ENCODE data around the gene MAP6.
"Not testable (repeated sequence)": the region's sequence is repeated elsewhere in the genome, so short reads cannot be mapped to it uniquely, and the experiment has no call there.

MAP6 gene

DNA sequence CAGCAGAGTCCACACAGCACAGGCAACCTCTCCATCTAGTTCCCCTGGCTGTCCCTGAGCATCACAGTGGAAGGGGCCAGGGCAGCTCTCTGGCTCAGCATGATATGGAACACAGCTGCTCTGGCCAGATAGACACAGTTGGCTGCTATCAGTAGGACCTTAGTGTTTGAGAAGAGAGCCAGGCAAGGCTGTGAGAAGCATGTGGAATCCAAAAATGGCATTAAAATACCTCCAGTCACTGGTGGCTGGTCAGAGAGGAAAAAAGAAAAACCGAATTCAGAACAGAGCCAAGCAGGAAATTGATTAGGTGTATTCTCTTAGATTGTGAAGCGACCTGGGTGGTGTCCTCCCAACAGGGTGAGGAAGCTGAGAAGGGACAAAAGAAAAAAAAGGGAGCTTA is 78.9 kb downstream of the MAP6 start:
- no peak for DNase-seq

DNA sequence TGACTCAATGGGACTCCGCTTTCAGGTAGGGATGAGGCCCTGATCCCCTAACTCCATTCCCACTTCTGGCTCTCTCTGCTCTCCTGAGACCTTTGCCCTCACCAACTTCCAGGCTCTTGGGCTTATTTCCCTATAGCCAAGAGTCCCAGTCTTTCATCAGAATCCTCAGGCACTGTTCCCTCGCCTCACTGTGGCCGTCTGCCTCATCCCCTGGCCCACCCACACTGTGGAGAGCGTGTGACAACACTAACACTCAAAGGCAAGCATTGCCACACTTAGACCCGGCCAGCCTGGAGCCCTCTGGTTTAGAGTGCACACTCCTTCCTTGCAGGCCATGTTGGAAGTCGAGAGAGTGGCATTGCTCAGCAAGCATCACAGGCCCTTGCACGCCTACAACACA is 79.8 kb downstream of the MAP6 start:
- DNase-seq = no peak

DNA sequence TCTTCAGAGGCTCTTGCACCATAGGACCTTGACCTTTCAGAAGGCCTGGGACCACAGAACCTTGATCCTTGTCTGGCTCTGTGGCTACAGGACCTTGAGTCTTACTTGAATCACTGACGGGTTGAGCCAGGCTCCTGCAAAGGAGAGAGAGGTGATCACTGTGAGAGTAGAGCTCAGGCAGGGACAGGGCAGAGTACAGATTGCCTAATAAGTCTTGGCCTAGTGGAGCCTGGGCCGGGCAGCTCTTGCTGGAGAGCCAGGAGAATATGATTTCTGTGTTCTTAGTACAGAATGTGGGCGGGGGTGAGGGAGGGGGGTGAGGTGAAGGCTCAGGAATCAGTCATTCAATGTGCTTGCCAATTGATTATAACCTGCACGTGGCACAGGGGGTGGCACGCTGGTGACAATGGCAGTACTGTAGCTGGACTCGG is 80.8 kb downstream of the MAP6 start:
- DNase-seq = no peak

DNA sequence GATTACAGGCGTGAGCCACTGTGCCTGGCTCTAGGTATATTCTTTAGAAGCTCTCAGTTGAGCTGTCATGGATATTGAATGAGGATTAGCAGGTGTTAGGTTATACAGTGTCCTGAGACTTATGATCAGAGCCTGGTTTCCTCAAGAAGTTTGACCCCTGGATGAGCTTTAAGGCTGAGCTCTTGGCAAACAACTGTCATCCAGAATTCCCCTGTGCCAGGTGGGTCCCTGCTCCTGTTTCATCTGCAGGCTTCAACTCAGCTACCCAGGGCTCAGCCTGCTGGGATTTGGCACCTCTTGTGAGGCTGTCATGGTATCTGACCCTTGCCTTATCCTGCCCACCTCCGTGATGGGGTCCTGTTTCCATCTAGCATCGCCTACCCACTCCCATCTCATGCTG is 82.4 kb downstream of the MAP6 start:
- no peak for DNase-seq

DNA sequence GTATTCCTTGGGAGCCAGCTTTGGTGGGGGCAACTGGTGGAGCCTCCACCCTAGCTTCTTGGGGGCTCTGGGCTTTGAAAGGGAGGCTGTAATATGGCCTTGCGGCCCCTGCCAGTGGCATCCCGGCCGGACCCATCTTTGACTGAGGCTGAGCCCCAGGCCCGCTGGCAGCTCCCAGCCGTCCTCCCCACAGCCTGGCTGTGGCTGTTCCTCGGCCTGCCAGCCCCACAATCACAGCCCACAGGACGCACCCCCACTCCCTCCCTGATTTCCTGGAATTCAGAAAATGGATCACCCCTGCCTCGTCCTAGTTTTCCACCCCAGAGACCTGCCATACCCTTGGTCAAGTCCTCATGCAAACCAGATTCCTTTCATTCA is 83.6 kb downstream of the MAP6 start:
- DNase-seq = no peak

DNA sequence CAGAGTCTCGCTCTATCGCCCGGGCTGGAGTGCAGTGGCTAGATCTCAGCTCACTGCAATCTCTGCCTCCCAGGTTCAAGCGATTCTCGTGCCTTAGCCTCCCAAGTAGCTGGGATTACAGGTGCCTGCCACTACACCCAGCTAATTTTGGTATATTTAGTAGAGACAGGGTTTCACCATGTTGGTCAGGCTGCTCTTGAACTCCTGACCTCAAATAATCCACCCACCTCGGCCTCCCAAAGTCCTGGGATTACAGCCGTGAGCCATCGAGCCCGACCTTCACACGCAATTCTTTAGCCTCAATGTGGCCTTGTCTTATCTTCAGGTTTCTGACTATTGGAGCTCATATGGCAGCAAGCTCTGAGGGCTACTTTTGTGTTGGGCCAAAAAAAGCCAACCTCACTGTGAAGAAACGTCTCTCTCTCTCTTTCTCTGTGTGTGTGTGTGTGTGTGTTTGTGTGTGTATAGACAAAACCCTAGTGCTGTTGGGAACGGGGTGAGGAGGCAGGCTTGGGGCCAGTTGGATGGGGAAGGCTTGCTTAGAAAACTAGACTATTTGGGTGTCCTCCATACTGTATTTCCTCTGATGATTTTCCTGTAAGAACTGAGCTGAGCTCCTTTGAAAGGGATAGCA is 84.1 kb downstream of the MAP6 start:
- DNase-seq = not testable (repeated sequence)

DNA sequence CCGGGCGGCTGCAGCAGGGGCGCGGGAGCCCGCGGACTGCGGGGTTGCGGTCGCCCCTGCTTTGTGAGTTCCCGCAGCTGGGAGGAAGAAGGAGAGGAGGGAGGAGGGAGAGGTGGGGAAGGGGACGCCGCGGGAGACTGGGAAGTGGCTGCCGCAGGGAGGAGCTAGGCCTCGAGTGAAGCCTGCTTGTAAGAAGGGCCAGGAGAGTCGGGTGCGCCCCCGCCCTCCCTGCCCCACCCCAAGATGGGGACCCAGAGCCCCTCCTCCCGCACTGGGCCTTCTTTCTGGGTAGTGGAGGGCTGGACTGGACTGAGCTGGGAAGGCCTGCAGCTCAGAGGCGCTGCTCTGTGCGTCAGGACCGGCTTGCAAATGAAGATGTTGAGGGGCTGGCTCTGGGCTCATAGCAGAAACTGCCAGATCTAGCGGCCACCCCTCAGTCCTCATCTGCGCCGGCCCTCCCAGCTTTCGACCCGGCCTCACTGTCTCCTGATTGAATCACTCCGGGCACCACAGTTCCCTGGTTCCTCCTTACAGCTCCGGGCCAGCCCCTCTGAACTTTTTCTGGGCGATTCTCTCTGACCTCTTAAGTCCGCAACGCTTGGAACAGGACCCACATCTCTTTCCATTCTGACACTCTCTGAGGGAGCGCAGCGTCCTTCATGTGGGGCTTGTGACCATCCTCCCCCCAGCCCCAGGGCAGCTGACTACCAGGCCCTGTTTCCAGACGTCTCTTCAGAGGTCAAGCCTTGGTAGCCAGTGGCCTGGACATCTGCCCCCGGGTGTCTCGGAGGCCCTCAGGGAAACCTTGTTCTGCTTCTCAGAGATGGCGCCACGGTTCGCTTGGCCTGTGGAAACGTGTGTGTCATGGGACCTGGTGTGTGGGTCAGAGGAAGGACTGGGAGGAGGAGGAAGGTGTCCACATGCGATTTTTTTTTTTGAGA is 84.8 kb downstream of the MAP6 start:
- no peak for DNase-seq

DNA sequence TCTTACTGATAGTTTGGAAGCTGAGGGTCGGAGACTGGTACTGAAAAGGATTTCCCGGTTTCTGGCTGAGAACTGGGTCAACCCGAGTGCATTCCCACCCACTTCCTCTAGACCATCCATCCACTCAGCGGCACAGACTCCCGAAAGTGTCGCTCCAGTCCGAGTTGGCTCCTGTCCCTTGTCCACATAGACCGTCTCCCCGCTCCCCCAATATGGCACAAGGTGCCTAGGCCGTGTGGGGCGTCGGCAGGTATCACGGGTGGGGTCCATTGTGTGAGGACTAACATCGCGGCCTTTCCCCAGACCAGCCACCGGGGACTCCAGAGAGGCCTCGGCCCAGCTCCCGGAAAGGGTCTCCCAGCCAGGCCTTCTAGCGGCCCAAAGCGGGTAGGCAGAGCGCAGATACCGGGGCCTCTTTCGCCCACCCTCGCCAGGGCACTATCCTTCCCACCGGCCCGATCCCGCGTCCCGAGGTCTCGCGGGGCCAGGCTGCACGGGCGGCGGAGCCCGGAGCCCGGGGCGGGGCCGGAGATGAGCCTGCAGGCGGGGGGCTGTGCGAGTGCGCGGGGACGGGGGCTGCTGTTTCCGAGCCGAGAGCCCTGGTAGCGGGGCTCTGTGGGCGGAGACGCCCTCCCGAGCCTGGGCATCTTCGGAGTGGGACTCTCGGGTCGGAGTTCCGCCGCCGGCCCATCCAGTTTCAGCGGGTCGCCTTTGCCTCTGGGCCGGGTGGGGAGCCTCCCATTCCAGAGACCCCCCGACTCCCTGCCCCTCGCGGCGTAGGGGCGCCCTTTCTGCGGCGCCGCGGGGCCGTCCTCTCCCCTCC is 85.7 kb downstream of the MAP6 start:
- no peak for DNase-seq

DNA sequence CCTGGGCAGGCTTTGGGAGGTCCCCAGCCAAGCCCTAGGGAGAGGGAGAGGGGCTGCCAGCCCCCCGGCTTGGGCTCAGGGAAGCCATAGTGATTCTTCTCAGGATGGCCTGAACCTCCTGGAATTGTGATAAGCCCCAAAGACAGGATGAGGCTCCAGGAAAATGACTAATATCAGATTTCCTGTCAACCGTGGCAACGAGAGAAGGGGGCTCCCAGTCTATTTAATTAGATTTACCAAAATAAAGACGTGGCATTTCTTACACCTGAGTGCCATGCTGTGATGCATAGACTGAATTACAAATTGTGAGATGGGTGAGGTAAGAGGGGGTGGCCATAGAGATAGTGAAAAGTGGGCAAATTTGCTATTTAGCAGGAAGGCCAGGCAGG is 86.3 kb downstream of the MAP6 start:
- DNase-seq = no peak

DNA sequence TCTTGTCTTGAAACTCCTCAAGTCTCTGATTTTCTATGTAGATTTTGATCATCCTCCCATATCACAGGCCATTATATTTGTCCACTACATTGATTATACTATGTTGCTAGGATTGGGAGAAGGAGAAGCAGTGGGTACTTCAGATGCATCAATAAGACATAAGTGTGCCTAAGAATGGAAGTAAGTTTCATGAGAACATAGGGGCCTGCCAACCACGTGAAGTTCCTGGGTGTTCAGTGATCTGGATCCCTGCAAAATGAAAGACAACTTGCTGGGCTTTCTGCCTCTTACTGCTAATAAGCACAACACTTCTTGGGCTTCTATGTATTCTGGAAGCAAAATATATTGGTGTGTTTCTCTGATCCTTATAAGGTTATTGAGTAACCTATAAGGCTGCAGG is 89.0 kb downstream of the MAP6 start:
- DNase-seq = no peak

DNA sequence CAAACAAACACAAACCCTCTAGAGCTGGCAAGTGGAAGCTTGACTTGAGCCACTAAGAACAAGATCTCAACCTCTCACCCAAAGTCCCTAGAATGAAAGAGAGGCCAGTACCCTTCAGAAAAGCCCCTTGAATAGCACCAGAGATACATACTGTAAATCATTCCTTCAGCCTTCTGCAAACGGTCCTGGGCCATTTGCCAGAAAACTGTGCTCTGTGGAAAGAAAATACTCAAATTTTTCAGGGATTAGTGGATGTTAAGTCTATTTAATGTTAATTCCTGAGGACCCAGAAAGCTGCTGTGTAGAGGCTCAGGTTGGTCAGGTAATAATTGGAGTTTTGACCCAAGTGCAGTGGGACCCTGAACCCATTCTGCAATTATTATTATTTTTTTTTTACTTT is 89.9 kb downstream of the MAP6 start:
- no peak for DNase-seq

DNA sequence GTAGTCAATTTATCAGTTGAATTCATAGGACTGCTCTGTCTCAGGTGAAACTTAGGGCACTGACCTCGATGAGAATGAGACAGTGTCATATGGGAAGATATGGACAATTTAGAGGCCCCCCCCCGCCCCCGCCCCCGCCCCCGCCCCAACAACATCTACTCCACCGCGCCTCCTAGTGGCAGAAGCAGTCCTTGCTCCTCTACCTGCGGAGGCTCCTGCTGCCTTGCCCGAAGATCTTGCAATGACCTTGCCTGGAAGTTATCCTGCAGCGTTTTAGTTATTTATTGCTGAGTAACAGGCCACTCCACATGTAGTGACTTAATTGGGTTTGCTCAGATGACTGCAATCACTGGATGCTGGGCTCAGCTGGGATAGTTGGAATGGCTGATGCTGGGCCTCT is 91.6 kb downstream of the MAP6 start:
- DNase-seq = peak; percentile 46

DNA sequence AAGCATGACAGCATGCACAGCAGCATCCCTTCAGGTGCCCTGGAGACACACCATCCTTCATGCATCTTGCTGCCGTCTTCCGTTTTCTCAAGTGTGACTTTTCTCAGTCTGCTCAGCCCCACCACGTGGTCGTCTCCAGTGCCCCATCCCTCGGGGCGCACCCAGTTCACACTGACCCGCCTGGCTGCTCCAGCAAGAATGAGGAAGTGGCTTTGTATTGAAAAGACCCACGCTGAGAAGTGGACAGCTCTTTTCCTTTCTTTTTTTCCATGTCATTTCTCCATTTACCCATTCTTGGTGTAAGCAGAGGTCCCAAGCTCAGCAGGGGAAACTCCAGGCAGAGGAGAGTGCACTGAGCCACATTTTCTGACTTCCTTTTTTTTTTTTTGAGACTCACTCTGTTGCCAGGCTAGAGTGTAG is 92.3 kb downstream of the MAP6 start:
- DNase-seq = no peak

DNA sequence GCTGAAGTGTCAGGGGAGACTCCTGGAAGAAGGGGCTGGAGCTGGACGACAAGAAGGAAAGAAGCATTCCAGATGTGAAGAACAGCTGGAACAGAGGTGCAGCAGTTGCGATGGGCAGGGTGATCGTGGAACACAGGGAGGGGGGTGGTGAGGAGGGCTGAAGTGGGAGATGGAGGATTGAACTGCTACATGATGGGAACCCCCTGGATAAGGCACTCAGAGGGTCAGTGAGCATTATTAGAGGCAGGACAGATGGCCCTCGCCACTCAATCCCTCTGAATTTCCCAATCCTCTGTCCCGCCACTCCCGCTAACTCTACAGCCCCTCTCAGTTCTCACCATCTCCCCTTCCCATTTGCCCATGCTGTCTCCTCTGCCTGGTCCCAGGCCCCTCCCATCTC is 92.8 kb downstream of the MAP6 start:
- no peak for DNase-seq

DNA sequence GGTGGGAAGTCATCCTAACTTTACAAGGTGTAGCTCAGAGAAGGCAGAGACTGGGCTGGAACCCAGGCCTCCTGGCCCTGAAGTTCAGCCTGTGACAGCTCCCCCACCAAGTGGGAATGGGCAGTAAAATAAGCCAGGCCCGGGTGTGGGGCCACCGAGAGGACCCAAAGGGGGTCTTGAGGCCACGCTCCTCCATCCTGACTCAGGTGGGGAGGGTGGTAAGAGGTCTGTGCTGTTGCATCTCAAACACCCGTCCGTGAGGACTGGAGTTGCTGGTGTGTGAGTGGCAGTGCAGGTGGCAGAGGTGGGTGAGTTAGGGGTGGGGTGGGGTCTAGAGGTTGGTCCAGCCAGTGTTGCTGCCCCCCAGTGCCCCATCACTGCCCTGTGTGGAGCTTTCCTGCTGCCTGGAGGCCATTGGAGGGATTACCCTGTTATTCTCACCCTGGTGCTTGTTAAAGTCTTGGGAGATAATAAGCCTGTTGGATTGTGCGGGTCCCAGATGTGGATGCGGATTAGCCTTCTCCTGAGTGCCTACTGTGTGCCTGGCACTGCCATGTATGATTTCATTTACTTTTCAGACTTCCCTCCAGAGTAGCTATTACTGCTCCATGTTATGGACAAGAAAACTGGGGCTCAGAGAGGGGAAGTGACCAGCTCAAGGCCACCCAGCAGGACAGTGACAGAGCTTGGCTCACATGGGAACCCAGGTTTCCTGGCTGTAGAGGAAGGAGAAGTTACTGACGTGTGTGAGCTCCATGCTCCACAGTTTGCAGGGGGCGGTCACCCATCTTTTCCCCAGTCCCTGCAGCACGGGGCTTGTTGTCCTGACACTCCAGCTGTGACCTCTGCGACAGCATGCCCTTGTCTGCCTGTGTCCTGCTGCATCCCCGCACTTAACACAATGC is 93.9 kb downstream of the MAP6 start:
- DNase-seq = no peak

DNA sequence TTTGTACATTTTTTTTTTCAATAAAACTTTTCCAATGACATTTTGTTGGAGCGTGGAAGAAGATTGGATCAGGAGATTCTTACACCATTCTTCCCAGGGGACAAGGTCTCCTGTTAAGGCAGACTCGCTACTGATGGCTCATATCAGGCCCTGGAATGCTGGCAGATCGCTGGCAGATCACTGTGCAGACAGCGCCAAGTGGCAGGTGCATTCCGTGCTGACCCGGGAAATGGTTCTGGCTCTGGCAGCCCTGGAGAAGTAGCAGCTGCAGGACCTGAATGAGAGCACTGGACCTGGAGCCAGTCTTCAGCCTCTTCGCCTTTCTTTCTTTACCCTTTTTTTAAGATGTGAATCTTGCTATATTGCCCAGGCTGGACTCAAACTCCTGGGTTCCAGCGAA is 96.1 kb downstream of the MAP6 start:
- DNase-seq = no peak

DNA sequence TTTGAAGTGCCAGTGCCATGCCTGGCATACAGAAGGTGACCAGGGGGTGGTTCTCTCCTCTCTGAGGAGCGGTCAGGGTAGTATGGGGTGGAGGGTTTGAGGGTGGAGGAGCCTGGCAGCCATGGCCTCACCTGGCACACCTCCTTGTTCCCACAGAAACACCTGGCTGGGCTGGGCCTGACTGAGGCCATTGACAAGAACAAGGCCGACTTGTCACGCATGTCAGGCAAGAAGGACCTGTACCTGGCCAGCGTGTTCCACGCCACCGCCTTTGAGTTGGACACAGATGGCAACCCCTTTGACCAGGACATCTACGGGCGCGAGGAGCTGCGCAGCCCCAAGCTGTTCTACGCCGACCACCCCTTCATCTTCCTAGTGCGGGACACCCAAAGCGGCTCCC is 97.2 kb downstream of the MAP6 start:
- DNase-seq = no peak

DNA sequence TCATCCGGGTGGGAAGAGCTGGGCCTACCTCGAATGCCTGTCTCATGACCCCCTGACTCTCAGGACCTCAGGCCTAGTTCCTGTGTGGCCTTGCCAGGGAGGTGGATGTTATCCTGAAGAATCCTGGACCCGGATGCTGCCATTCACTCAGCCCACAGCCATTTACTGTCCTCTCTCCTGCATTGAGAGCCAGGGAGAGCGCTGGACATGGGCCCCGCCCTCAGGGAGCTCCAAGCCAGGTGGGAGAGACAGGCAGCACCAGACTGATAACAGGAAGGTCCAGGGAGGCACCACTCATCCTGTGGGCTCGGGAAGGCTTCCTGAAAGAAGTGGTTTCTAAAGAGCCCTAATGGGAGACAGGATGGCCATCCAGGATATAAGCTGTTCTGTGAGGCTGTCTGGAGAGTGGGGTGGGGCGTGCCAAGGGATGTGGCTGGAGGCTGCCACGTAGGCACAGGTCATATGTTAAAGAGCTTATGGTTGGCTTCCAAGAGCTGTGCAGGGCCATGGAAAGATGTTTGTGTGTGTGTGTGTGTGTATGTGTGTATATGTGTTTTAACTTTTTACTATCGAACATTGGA is 98.2 kb downstream of the MAP6 start:
- DNase-seq = no peak

DNA sequence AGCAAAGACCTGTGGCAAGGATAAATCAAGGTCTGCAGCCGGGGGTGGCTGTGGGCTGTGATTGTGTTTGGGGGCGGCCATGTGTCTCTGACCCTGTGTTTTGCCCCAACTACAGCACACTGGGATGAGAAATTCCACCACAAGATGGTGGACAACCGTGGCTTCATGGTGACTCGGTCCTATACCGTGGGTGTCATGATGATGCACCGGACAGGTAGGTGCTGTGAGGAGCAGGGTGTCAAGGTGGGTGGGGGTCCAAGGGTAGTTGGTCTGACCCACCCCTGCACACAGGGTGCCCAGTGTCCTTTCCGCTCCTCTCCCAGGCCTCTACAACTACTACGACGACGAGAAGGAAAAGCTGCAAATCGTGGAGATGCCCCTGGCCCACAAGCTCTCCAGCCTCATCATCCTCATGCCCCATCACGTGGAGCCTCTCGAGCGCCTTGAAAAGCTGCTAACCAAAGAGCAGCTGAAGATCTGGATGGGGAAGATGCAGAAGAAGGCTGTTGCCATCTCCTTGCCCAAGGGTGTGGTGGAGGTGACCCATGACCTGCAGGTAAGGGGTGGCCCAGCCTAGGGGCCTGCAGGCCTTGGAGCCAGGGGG is 100.1 kb downstream of the MAP6 start:
- no peak for DNase-seq

DNA sequence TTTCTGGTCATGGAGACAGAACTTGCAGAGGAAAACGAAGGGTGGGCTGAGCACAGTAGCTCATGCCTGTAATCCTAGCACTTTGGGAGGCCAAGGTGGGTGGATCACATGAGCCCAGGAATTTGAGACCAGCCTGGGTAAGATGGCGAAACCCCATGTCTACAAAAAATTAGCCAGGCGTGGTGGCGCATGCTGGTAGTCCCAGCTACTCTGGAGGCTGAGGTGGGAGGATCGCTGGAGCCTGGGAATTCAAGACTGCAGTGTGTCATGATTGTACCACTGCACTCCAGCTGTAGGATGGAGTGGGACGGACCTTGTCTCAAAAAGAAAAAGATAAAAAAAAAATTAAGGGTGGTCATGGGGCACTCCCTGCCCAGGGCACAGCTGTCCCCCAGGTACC is 100.9 kb downstream of the MAP6 start:
- no peak for DNase-seq

DNA sequence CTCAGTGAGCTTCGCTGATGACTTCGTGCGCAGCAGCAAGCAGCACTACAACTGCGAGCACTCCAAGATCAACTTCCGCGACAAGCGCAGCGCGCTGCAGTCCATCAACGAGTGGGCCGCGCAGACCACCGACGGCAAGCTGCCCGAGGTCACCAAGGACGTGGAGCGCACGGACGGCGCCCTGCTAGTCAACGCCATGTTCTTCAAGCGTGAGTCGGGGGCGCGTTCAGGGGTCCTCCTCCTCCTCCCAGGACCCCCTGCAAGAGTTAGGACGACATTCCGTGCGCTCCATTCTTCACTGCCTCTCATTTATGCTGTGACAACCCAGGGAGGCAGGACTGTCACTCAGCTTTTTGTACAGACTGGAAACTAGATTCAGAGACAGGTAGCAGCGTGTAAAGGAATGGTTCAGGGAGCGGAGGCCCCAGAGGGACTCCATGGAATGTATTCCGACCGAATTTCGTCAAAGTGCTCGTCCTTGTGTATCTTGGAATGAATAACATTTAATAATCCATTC is 102.0 kb downstream of the MAP6 start:
- no peak for DNase-seq

Data from activated T-cell treated with anti-CD3 and anti-CD28 coated beads for 4 hours (primary cell).